ENCODE measurements around the gene FEZ2.

DNA sequence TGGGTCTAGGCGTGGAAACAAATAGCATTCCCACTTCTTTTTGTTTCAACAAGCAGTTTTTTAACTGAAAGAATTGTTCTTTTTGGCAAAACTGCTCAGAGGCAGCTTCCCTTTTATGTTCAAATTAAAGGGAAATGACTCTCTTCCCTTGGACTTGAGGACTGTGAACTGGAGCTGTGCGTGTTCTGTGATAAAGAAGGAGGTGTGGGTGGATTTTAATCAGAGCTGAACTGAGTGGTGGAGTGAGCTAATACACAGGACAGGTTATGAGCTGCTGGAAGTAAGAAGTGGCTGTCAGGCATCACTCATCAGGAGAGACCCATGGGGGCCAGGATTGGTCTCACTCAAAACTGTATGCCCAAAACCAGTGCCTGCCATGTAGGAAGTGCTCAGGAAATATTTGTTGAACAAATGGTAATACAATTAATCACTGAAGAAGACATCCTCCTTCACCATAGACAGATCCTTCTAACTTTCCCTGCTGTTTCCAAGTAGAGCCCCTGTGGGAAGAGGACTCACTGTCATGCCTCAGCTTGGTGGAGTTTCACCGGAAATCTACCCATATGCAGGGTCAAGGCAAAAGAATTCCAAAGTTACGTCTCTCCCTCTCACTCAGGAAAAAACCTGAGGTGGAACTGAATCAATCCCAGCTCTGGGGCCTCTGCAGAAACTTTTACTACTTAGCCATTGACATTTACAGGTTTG is 55.9 kb downstream of the FEZ2 start:
- no peak for TF ChIP-seq POLR2A (IDR thresholded peaks at IDR 0.05)
- TF ChIP-seq, protein P1, sequence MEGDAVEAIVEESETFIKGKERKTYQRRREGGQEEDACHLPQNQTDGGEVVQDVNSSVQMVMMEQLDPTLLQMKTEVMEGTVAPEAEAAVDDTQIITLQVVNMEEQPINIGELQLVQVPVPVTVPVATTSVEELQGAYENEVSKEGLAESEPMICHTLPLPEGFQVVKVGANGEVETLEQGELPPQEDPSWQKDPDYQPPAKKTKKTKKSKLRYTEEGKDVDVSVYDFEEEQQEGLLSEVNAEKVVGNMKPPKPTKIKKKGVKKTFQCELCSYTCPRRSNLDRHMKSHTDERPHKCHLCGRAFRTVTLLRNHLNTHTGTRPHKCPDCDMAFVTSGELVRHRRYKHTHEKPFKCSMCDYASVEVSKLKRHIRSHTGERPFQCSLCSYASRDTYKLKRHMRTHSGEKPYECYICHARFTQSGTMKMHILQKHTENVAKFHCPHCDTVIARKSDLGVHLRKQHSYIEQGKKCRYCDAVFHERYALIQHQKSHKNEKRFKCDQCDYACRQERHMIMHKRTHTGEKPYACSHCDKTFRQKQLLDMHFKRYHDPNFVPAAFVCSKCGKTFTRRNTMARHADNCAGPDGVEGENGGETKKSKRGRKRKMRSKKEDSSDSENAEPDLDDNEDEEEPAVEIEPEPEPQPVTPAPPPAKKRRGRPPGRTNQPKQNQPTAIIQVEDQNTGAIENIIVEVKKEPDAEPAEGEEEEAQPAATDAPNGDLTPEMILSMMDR (IDR thresholded peaks at IDR 0.05): no peak

Data from adrenal gland (tissue), 5 donors.